ENCODE data around the gene HOXA3.
A peak's percentile ranks its signal among the peaks of the same experiment; 100 is the strongest.

HOXA3 gene

GRCh38 chr7:27151341-27151930 is 947 bp downstream of the HOXA3 start:
- Histone ChIP-seq H3K4me3 (ENCODE audit: low read length) (peak overlapping the region; percentile 77), H3K4me2 (ENCODE audit: low read length) (peak overlapping the region; percentile 94), H3K36me3 (ENCODE audit: control insufficient read depth, low read length) (no peaks in the 10 kb centered on the region), H3F3A (ENCODE audit: control insufficient read depth, insufficient read depth) (no peaks in the 10 kb centered on the region), H3K4me1 (ENCODE audit: control insufficient read depth, low read length) (peaks cover 51% of the 10 kb centered on the region), H4K20me1 (ENCODE audit: control insufficient read depth, insufficient read depth, low read depth, low read length) (no peaks in the 10 kb centered on the region), H3K79me2 (ENCODE audit: control insufficient read depth, low read length) (no peaks in the 10 kb centered on the region), H3K9me2 (replicated peaks; ENCODE audit: control insufficient read depth, low read length) (no peaks in the 10 kb centered on the region), H3K27ac (ENCODE audit: low read depth, low read length) (no peak overlapping the region), H3K9me3 (ENCODE audit: control insufficient read depth, insufficient read depth, low read length) (no peaks in the 10 kb centered on the region), H3K27me3 (ENCODE audit: control insufficient read depth, low read length) (peaks cover 74% of the 10 kb centered on the region)
- peak; percentile 83; the same call in 1 of the 2 replicates for TF ChIP-seq EZH2phosphoT487 (IDR thresholded peaks at IDR 0.05; ENCODE audit: borderline replicate concordance, low read length)
- TF ChIP-seq CTCF (IDR thresholded peaks at IDR 0.05; ENCODE audit: low read depth, low read length, poor library complexity, severe bottlenecking): no peak

GRCh38 chr7:27150568-27151340 is 1.6 kb downstream of the HOXA3 start:
- no peaks in the 10 kb centered on the region for H3F3A ChIP-seq (ENCODE audit: control insufficient read depth, insufficient read depth)
- peaks cover 51% of the 10 kb centered on the region for H3K4me1 ChIP-seq (ENCODE audit: control insufficient read depth, low read length)
- H3K4me2 ChIP-seq (ENCODE audit: low read length): peak overlapping the region; percentile 94
- H3K36me3 ChIP-seq (ENCODE audit: control insufficient read depth, low read length): no peaks in the 10 kb centered on the region
- H3K27ac ChIP-seq (ENCODE audit: low read depth, low read length): no peak overlapping the region
- no peaks in the 10 kb centered on the region for H3K9me3 ChIP-seq (ENCODE audit: control insufficient read depth, insufficient read depth, low read length)
- no peaks in the 10 kb centered on the region for H3K9me2 ChIP-seq (replicated peaks; ENCODE audit: control insufficient read depth, low read length)
- H4K20me1 ChIP-seq (ENCODE audit: control insufficient read depth, insufficient read depth, low read depth, low read length): no peaks in the 10 kb centered on the region
- peaks cover 76% of the 10 kb centered on the region for H3K27me3 ChIP-seq (ENCODE audit: control insufficient read depth, low read length)
- H3K79me2 ChIP-seq (ENCODE audit: control insufficient read depth, low read length): no peaks in the 10 kb centered on the region
- H3K4me3 ChIP-seq (ENCODE audit: low read length): peak overlapping the region; percentile 77
- TF ChIP-seq EZH2phosphoT487 (IDR thresholded peaks at IDR 0.05; ENCODE audit: borderline replicate concordance, low read length) (no peak), CTCF (IDR thresholded peaks at IDR 0.05; ENCODE audit: low read depth, low read length, poor library complexity, severe bottlenecking) (peak; percentile 98)

- Histone ChIP-seq H4K20me1 (ENCODE audit: control insufficient read depth, insufficient read depth, low read depth, low read length) (no peaks in the 10 kb centered on the region), H3K9me2 (replicated peaks; ENCODE audit: control insufficient read depth, low read length) (no peaks in the 10 kb centered on the region), H3K27ac (ENCODE audit: low read depth, low read length) (no peak overlapping the region), H3F3A (ENCODE audit: control insufficient read depth, insufficient read depth) (no peaks in the 10 kb centered on the region), H3K9me3 (ENCODE audit: control insufficient read depth, insufficient read depth, low read length) (no peaks in the 10 kb centered on the region), H3K4me1 (ENCODE audit: control insufficient read depth, low read length) (peaks cover 52% of the 10 kb centered on the region), H3K4me2 (ENCODE audit: low read length) (peak overlapping the region; percentile 94), H3K27me3 (ENCODE audit: control insufficient read depth, low read length) (peaks cover 70% of the 10 kb centered on the region), H3K36me3 (ENCODE audit: control insufficient read depth, low read length) (no peaks in the 10 kb centered on the region), H3K4me3 (ENCODE audit: low read length) (peak overlapping the region; percentile 77), H3K79me2 (ENCODE audit: control insufficient read depth, low read length) (no peaks in the 10 kb centered on the region)
- TF ChIP-seq EZH2phosphoT487 (IDR thresholded peaks at IDR 0.05; ENCODE audit: borderline replicate concordance, low read length): no peak
- no peak for TF ChIP-seq CTCF (IDR thresholded peaks at IDR 0.05; ENCODE audit: low read depth, low read length, poor library complexity, severe bottlenecking)
Observed at GRCh38 chr7:27149842-27150567, 2.4 kb downstream of the HOXA3 start.

All from DOHH2 (cell line).